Lower leg skin (tissue), 3 donors: ENCODE results near the gene MRPL55.

Experiments used
- POLR2A ChIP-seq, 2 donors: fragments of 450-650 bp; IDR thresholded peaks; one replicate each; pipeline ENCODE4 v1.6.1; 2016 to 2017; ENCODE audit warnings: antibody characterized with exemption in 2 of 2, mild to moderate bottlenecking in 1 of 2, moderate library complexity in 1 of 2
- TF ChIP-seq, protein P1 (sequence below), 3 donors: fragments of 450-650 bp; IDR thresholded peaks; one replicate each; pipeline ENCODE4 v1.5.1; 2016; ENCODE audit warnings: antibody characterized with exemption in 3 of 3, mild to moderate bottlenecking in 3 of 3, moderate library complexity in 2 of 3

DNA sequence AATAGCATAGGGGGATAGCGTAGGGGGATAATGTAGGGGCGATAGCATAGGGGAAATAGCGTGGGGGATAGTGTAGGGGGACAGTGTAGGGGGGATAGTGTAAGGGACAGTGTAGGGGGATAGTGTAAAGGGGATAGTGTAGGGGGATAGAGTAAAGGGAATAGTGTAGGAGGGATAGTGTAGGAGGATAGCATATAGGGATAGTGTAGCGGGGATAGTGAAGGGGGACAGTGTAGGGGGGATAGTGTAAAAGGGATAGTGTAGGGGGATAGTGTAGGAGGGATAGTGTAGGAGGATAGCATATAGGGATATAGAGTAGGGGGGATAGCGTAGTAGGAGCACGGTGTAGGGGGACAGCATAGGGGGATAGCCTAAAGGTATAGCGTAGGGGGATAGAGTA, 40.7 kb downstream of the MRPL55 start:
- TF ChIP-seq POLR2A (IDR thresholded peaks at IDR 0.05): no peak
- TF ChIP-seq, protein P1, sequence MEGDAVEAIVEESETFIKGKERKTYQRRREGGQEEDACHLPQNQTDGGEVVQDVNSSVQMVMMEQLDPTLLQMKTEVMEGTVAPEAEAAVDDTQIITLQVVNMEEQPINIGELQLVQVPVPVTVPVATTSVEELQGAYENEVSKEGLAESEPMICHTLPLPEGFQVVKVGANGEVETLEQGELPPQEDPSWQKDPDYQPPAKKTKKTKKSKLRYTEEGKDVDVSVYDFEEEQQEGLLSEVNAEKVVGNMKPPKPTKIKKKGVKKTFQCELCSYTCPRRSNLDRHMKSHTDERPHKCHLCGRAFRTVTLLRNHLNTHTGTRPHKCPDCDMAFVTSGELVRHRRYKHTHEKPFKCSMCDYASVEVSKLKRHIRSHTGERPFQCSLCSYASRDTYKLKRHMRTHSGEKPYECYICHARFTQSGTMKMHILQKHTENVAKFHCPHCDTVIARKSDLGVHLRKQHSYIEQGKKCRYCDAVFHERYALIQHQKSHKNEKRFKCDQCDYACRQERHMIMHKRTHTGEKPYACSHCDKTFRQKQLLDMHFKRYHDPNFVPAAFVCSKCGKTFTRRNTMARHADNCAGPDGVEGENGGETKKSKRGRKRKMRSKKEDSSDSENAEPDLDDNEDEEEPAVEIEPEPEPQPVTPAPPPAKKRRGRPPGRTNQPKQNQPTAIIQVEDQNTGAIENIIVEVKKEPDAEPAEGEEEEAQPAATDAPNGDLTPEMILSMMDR (IDR thresholded peaks at IDR 0.05): no peak
